Thyroid gland (tissue), 4 donors: Measurements from ENCODE around the gene FAM149B1.

ENCODE experiments used
- POLR2A ChIP-seq, 2 donors: fragments of 450-650 bp; IDR thresholded peaks; one replicate each; pipeline ENCODE4 v1.6.1; 2017; ENCODE audit warnings: antibody characterized with exemption in 2 of 2, mild to moderate bottlenecking in 2 of 2, moderate library complexity in 1 of 2
- TF ChIP-seq, protein P1 (sequence below), 6 experiments: fragments of 200-600 bp in 3 of 6; fragments of 450-650 bp in 3 of 6; sonication (generic) in 3 of 6; IDR thresholded peaks; one replicate each; pipeline ENCODE4 v1.5.1; 2016 to 2019; ENCODE audit warnings: antibody characterized with exemption in 6 of 6, mild to moderate bottlenecking in 2 of 6, inconsistent platforms in 1 of 6, moderate library complexity in 1 of 6

DNA sequence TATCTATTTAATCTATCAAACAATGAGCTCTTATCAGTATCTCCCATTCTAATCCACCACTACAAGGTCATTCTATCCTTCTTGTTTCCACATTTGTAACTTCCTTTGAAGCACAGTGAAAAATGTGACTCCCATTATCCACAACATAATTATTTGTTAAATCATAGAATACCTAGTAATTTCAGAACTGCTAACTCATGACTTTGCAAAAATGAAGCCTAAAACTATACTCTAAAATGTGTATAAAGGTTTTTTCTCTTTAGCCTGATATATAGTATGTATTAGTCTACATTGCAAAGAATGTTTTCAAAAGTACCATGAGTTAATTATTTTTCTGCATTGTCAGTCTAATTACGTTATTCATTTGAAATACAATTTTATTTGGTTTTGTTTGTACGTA lies 96.5 kb downstream of the FAM149B1 start:
- TF ChIP-seq, protein P1, sequence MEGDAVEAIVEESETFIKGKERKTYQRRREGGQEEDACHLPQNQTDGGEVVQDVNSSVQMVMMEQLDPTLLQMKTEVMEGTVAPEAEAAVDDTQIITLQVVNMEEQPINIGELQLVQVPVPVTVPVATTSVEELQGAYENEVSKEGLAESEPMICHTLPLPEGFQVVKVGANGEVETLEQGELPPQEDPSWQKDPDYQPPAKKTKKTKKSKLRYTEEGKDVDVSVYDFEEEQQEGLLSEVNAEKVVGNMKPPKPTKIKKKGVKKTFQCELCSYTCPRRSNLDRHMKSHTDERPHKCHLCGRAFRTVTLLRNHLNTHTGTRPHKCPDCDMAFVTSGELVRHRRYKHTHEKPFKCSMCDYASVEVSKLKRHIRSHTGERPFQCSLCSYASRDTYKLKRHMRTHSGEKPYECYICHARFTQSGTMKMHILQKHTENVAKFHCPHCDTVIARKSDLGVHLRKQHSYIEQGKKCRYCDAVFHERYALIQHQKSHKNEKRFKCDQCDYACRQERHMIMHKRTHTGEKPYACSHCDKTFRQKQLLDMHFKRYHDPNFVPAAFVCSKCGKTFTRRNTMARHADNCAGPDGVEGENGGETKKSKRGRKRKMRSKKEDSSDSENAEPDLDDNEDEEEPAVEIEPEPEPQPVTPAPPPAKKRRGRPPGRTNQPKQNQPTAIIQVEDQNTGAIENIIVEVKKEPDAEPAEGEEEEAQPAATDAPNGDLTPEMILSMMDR (IDR thresholded peaks at IDR 0.05), result no peak
- TF ChIP-seq POLR2A (IDR thresholded peaks at IDR 0.05), result no peak
